Measurements from ENCODE around the gene WIPF3.
"Not testable (repeated sequence)": the region's sequence is repeated elsewhere in the genome, so short reads cannot be mapped to it uniquely, and the experiment has no call there.

Gene WIPF3

GRCh38 chr7:29957521-29958310 lies 151.4 kb downstream of the WIPF3 start:
- DNase-seq, result no peak

- DNase-seq, result no peak
These were observed 152.5 kb downstream of the WIPF3 start for GRCh38 chr7:29958667-29959358.

GRCh38 chr7:29961611-29962010 lies 155.3 kb downstream of the WIPF3 start:
- DNase-seq, result not testable (repeated sequence)

- DNase-seq, result no peak
These were observed 155.7 kb downstream of the WIPF3 start for GRCh38 chr7:29962035-29962434.

- no peak for DNase-seq
These were observed 158.7 kb downstream of the WIPF3 start for GRCh38 chr7:29965030-29965429.

Data from EL (cell line).